SK-N-SH (cell line): ENCODE data around the gene UBXN6. TPM values are rescaled to one million over a fixed set of nuclear protein-coding genes. Genes with fewer than 3 reads are reported as not detected.

ENCODE experiments used
- CTCF ChIA-PET: fragments of 300-600, 350-600 bp; formaldehyde crosslinking; extraction: SDS; loops from one replicate; lab custom pipeline; 2021; lab: Yijun Ruan, JAX
- POLR2A ChIA-PET: fragments of 350-600 bp; sonication (Branson Sonifier 250); formaldehyde crosslinking; extraction: SDS; loops from one replicate; lab custom pipeline; 2020; ENCODE audit warnings: antibody characterized with exemption, inconsistent platforms; lab: Yijun Ruan, JAX
- DNase-seq: peaks from one replicate; pipeline ENCODE4 v3.0.0; 2012
- H2AFZ ChIP-seq: fragments of 200-600 bp; sonication (generic); 2 replicates; pipeline ENCODE4 v1.8.1; 2016; ENCODE audit warnings: antibody characterized with exemption, mild to moderate bottlenecking, low read depth
- H3F3A ChIP-seq: fragments of 200-600 bp; sonication (generic); replicated peaks from 2 replicates; pipeline ENCODE3; 2016; ENCODE audit warnings: antibody characterized with exemption, mild to moderate bottlenecking; ENCODE audit not compliant: insufficient read depth
- H3K27ac ChIP-seq, 2 experiments: fragments of 200-500 bp in 1 of 2; fragments of 200-600 bp in 1 of 2; sonication (Bioruptor generic) in 1 of 2; sonication (generic), shearing (Covaris generic) in 1 of 2; 2 replicates each; pipeline versions ENCODE4 v1.5.1 to v1.6.1; 2014 to 2016; ENCODE audit warnings: low read depth in 2 of 2, inconsistent platforms in 1 of 2, low read length in 1 of 2, mild to moderate bottlenecking in 1 of 2, mixed read lengths in 1 of 2
- H3K27me3 ChIP-seq: fragments of 200-600 bp; sonication (generic), shearing (Covaris generic); 2 replicates; pipeline ENCODE4 v1.6.1; 2016; ENCODE audit warnings: mixed run types; ENCODE audit not compliant: insufficient read depth
- H3K36me3 ChIP-seq, 2 experiments: fragments of 200-500 bp in 1 of 2; fragments of 200-600 bp in 1 of 2; sonication (Bioruptor generic) in 1 of 2; sonication (generic) in 1 of 2; replicated peaks in 1 of 2; 2 replicates each; pipeline versions ENCODE3 to v1.5.1; 2014 to 2016; ENCODE audit warnings: low read length in 1 of 2, mild to moderate bottlenecking in 1 of 2; ENCODE audit not compliant: insufficient read depth in 2 of 2, control insufficient read depth in 1 of 2
- H3K4me1 ChIP-seq, 2 experiments: fragments of 200-500 bp in 1 of 2; fragments of 200-600 bp in 1 of 2; sonication (Bioruptor generic) in 1 of 2; sonication (generic), shearing (Covaris generic) in 1 of 2; 2 replicates each; pipeline versions ENCODE4 v1.5.1 to v1.6.1; 2014 to 2016; ENCODE audit warnings: low read depth in 1 of 2, low read length in 1 of 2, mixed run types in 1 of 2; ENCODE audit not compliant: insufficient read depth in 2 of 2, control insufficient read depth in 1 of 2
- H3K4me2 ChIP-seq: fragments of 200-600 bp; sonication (generic), shearing (Covaris generic); 2 replicates; pipeline ENCODE4 v1.6.1; 2017; ENCODE audit warnings: mixed run types
- H3K4me3 ChIP-seq, 2 experiments: fragments of 200-500 bp in 1 of 2; fragments of 200-600 bp in 1 of 2; sonication (Bioruptor generic) in 1 of 2; sonication (generic), shearing (Covaris generic) in 1 of 2; 2 replicates each; pipeline versions ENCODE4 v1.5.1 to v1.8.1; 2014 to 2016; ENCODE audit warnings: low read depth in 2 of 2, inconsistent platforms in 1 of 2, low read length in 1 of 2, mild to moderate bottlenecking in 1 of 2, mixed read lengths in 1 of 2, moderate library complexity in 1 of 2
- H3K79me2 ChIP-seq: fragments of 200-600 bp; sonication (generic); 2 replicates; pipeline ENCODE4 v1.8.1; 2017; ENCODE audit warnings: mild to moderate bottlenecking; ENCODE audit not compliant: insufficient read depth
- H3K9ac ChIP-seq: fragments of 200-600 bp; sonication (generic); 2 replicates; pipeline ENCODE4 v1.6.1; 2017; ENCODE audit warnings: mixed run types
- H3K9me2 ChIP-seq: fragments of 200-600 bp; sonication (generic); 2 replicates; pipeline ENCODE4 v1.6.1; 2017; ENCODE audit warnings: mixed run types
- H3K9me3 ChIP-seq: fragments of 200-600 bp; sonication (generic); 2 replicates; pipeline ENCODE4 v1.6.1; 2017; ENCODE audit warnings: mixed run types, mild to moderate bottlenecking, moderate library complexity
- H4K20me1 ChIP-seq: fragments of 200-600 bp; sonication (generic); 2 replicates; pipeline ENCODE4 v1.6.1; 2017; ENCODE audit warnings: mild to moderate bottlenecking, mixed run types; ENCODE audit not compliant: insufficient read depth
- CHD2 ChIP-seq: fragments of 150-350 bp; IDR thresholded peaks from 2 replicates; pipeline ENCODE4 v1.6.1; 2018; ENCODE audit warnings: low read length; ENCODE audit not compliant: partially characterized antibody
- CTCF ChIP-seq: fragments of 200-600 bp; sonication (generic); IDR thresholded peaks from 2 replicates; pipeline ENCODE4 v1.6.1; 2017; ENCODE audit warnings: antibody characterized with exemption, mild to moderate bottlenecking, moderate library complexity
- EP300 ChIP-seq, 2 experiments: IDR thresholded peaks; 2 replicates each; pipeline versions ENCODE4 v1.4.0 to v1.6.1; 2012; ENCODE audit warnings: borderline replicate concordance in 1 of 2, low read depth in 1 of 2, low read length in 1 of 2
- EZH2phosphoT487 ChIP-seq: fragments of 200-600 bp; sonication (generic); IDR thresholded peaks from 2 replicates; pipeline ENCODE4 v1.6.1; 2017; ENCODE audit warnings: low read depth, mixed run types, mild to moderate bottlenecking, antibody characterized with exemption, moderate library complexity, borderline replicate concordance
- FOXJ3 ChIP-seq: sonication (generic); formaldehyde crosslinking; IDR thresholded peaks from 2 replicates; pipeline ENCODE4 v1.5.1; 2020; ENCODE audit warnings: mild to moderate bottlenecking, missing genetic modification reagents
- FOXM1 ChIP-seq: IDR thresholded peaks from 2 replicates; pipeline ENCODE4 v1.4.0; 2012; ENCODE audit warnings: low read depth, mild to moderate bottlenecking
- GABPA ChIP-seq: IDR thresholded peaks from 2 replicates; pipeline ENCODE4 v1.4.0; 2012; ENCODE audit warnings: low read depth, mild to moderate bottlenecking
- GATA2 ChIP-seq: sonication (generic); formaldehyde crosslinking; IDR thresholded peaks from 2 replicates; pipeline ENCODE4 v1.5.0; 2020; ENCODE audit warnings: mild to moderate bottlenecking, missing genetic modification reagents
- MAX ChIP-seq: IDR thresholded peaks from 2 replicates; pipeline ENCODE4 v1.4.0; 2012; ENCODE audit warnings: low read depth
- MEF2A ChIP-seq: IDR thresholded peaks from 2 replicates; pipeline ENCODE4 v1.4.0; 2012; ENCODE audit warnings: low read depth, borderline replicate concordance
- MXI1 ChIP-seq: IDR thresholded peaks from 2 replicates; pipeline ENCODE4 v1.6.1; 2012; ENCODE audit warnings: mild to moderate bottlenecking, low read depth, low read length, improper control_type of control experiment
- POLR2AphosphoS5 ChIP-seq: IDR thresholded peaks from 2 replicates; pipeline ENCODE4 v1.6.1; 2012; ENCODE audit warnings: low read depth, low read length
- RAD21 ChIP-seq: IDR thresholded peaks from 2 replicates; pipeline ENCODE4 v1.6.1; 2012; ENCODE audit warnings: mild to moderate bottlenecking, low read length
- RCOR1 ChIP-seq: fragments of 150-350 bp; IDR thresholded peaks from 2 replicates; pipeline ENCODE4 v1.6.1; 2017; ENCODE audit warnings: antibody characterized with exemption, low read length
- REST ChIP-seq: IDR thresholded peaks from 2 replicates; pipeline ENCODE4 v1.6.1; 2012; ENCODE audit warnings: mild to moderate bottlenecking, low read depth, low read length, moderate library complexity
- RXRA ChIP-seq: IDR thresholded peaks from 2 replicates; pipeline ENCODE4 v1.4.0; 2012; ENCODE audit warnings: low read depth, mild to moderate bottlenecking, borderline replicate concordance
- SIN3A ChIP-seq: IDR thresholded peaks from 2 replicates; pipeline ENCODE4 v1.6.1; 2012; ENCODE audit warnings: low read depth, mild to moderate bottlenecking, low read length, moderate library complexity, borderline replicate concordance
- SMC3 ChIP-seq: IDR thresholded peaks from 2 replicates; pipeline ENCODE4 v1.6.1; 2012; ENCODE audit warnings: low read depth, low read length, improper control_type of control experiment
- TEAD4 ChIP-seq: IDR thresholded peaks from 2 replicates; pipeline ENCODE4 v1.4.0; 2012; ENCODE audit warnings: mild to moderate bottlenecking, borderline replicate concordance; ENCODE audit not compliant: insufficient read depth
- USF1 ChIP-seq: IDR thresholded peaks from 2 replicates; pipeline ENCODE4 v1.4.0; 2012; ENCODE audit warnings: low read depth, borderline replicate concordance
- YY1 ChIP-seq: IDR thresholded peaks from 2 replicates; pipeline ENCODE4 v1.4.0; 2012; ENCODE audit warnings: low read depth, mild to moderate bottlenecking
- ZBTB33 ChIP-seq: IDR thresholded peaks from 2 replicates; pipeline ENCODE4 v1.4.0; 2012; ENCODE audit warnings: low read depth, borderline replicate concordance
- WGBS: methylation state at CpG from one replicate; pipeline ENCODE4 v1.1.6; 2017; ENCODE audit warnings: low lambda C conversion rate; 5-methylcytosine and 5-hydroxymethylcytosine counted together
- polyA plus RNA-seq, 3 experiments: library from polyadenylated mRNA; depleted of rRNA; stranded (reverse); fragments of >200 nt; gene quantifications; 2 replicates each; pipeline ENCODE4 v1.2.3, GENCODE V29; 2012

The UBXN6 gene
- polyA plus RNA-seq, 1 of the 3 experiments (the other 2 are of a cell fraction): 110 TPM

- CTCF ChIA-PET: interaction anchor here (0.8 to 1.5 kb wide), 4 partner anchors 27 to 155 kb away, joined by 3 to 5 read pairs (median 3); partner anchors contain the start of gene YJU2
- POLR2A ChIA-PET: interaction anchor here (0.5 to 1.5 kb wide), 4 partner anchors 14 to 156 kb away, joined by 3 to 6 read pairs (median 4); partner anchors contain the start of gene YJU2
- Histone ChIP-seq H3K27me3 (no peaks in the 10 kb centered on the region), H4K20me1 (peaks cover 17% of the 10 kb centered on the region), H3K79me2 (peaks cover 77% of the 10 kb centered on the region), H3K4me1 (peaks cover 8 to 10% of the 10 kb centered on the region in 2 experiments; a peak in 3 of 4 replicates), H3K27ac (peak within 1 kb of the TSS; percentile 67 to 85), H3K9ac (peak within 1 kb of the TSS; percentile 97), H3F3A (peaks cover 10% of the 10 kb centered on the region), H2AFZ (peak within 1 kb of the TSS; percentile 81), H3K4me3 (peak within 1 kb of the TSS; percentile 78 to 81), H3K36me3 (no peaks in the 10 kb centered on the region), H3K4me2 (peak within 1 kb of the TSS; percentile 100), H3K9me3 (no peaks in the 10 kb centered on the region), H3K9me2 (no peaks in the 10 kb centered on the region)
- WGBS: 1% methylated on average over 12 of the region's 84 CpGs
- DNase-seq: peak; percentile 99
- TF ChIP-seq YY1 (no peak), EZH2phosphoT487 (no peak), SIN3A (peak; percentile 99), CHD2 (peak; percentile 100), FOXJ3 (no peak), MXI1 (peak; percentile 66; the same call in 1 of the 2 replicates), RCOR1 (no peak), RAD21 (no peak), RXRA (no peak), GATA2 (CRISPR knock-in tag) (no peak), MAX (peak; percentile 43), EP300 (IDR thresholded peaks at IDR 0.05; ENCODE audit: borderline replicate concordance in 1 of 2, low read depth in 1 of 2, low read length in 1 of 2) (no peak), FOXM1 (no peak), CTCF (no peak), POLR2AphosphoS5 (no peak), ZBTB33 (peak; percentile 99), REST (no peak), TEAD4 (no peak), USF1 (peak; percentile 98), GABPA (no peak; the same call in 1 of the 2 replicates), SMC3 (no peak), MEF2A (no peak)
These were observed 55.2 kb downstream of the UBXN6 start, which contains the start of gene CHAF1A for GRCh38 chr19:4402171-4403004. Gene CHAF1A, plus strand, starts transcription at chr19:4402640. Its CDS starts 123 bp downstream, at chr19:4402763.
